Measurements from ENCODE around the gene DGAT2L6.

DNA sequence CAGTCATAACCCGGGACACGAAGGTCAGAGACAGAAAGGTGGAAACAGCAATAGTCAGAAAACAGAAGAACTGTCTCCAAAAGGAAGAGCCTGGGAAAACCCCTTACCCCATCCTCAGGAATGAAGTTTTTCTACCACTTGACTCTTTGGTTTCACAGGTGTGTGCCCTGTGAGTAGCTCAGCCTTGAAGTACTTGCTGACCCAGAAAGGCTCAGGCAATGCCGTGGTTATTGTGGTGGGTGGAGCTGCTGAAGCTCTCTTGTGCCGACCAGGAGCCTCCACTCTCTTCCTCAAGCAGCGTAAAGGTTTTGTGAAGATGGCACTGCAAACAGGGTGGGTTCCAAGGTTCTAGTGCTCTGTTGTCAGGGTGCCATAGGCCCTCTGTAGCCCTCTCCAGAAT is 24.4 kb downstream of the DGAT2L6 start:
- TF ChIP-seq, protein P1, sequence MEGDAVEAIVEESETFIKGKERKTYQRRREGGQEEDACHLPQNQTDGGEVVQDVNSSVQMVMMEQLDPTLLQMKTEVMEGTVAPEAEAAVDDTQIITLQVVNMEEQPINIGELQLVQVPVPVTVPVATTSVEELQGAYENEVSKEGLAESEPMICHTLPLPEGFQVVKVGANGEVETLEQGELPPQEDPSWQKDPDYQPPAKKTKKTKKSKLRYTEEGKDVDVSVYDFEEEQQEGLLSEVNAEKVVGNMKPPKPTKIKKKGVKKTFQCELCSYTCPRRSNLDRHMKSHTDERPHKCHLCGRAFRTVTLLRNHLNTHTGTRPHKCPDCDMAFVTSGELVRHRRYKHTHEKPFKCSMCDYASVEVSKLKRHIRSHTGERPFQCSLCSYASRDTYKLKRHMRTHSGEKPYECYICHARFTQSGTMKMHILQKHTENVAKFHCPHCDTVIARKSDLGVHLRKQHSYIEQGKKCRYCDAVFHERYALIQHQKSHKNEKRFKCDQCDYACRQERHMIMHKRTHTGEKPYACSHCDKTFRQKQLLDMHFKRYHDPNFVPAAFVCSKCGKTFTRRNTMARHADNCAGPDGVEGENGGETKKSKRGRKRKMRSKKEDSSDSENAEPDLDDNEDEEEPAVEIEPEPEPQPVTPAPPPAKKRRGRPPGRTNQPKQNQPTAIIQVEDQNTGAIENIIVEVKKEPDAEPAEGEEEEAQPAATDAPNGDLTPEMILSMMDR (IDR thresholded peaks at IDR 0.05), result no peak
- TF ChIP-seq EZH2 (IDR thresholded peaks at IDR 0.05), result no peak
